Nephron progenitor cell (in vitro differentiated cells): ENCODE measurements around the gene C1orf174.

Experiments used
- DNase-seq: peaks from one replicate; pipeline ENCODE4 v3.0.0; 2021
- H3K27ac Mint-ChIP-seq: 2 replicates; pipeline ENCODE4 v1.8.0; 2021; ENCODE audit warnings: mild to moderate bottlenecking, moderate library complexity, mixed read lengths
- H3K27me3 Mint-ChIP-seq: 2 replicates; pipeline ENCODE4 v1.8.0; 2021; ENCODE audit warnings: mild to moderate bottlenecking, low read depth, mixed read lengths; ENCODE audit not compliant: poor library complexity
- H3K36me3 Mint-ChIP-seq: 2 replicates; pipeline ENCODE4 v1.8.0; 2021; ENCODE audit warnings: low read depth, mixed read lengths
- H3K4me1 Mint-ChIP-seq: 2 replicates; pipeline ENCODE4 v1.8.0; 2021; ENCODE audit warnings: mixed read lengths
- H3K4me3 Mint-ChIP-seq: 2 replicates; pipeline ENCODE4 v1.8.0; 2021; ENCODE audit warnings: mild to moderate bottlenecking, moderate library complexity, mixed read lengths
- H3K9me3 Mint-ChIP-seq: 2 replicates; pipeline ENCODE4 v1.8.0; 2021; ENCODE audit warnings: mild to moderate bottlenecking, moderate library complexity, mixed read lengths
- CTCF ChIP-seq: fragments of 200-600 bp; sonication (generic); IDR thresholded peaks from 2 replicates; pipeline ENCODE4 v1.5.0; 2021; ENCODE audit warnings: antibody characterized with exemption

Gene C1orf174

GRCh38 chr1:3852091-3852490 lies 48.0 kb downstream of the C1orf174 start:
- H3K27me3 Mint-ChIP-seq: peaks cover 6% of the 10 kb centered on the region
- no peak for TF ChIP-seq CTCF
- DNase-seq: no peak
- peaks cover 15% of the 10 kb centered on the region for H3K36me3 Mint-ChIP-seq
- peaks cover 10% of the 10 kb centered on the region for H3K4me1 Mint-ChIP-seq
- H3K4me3 Mint-ChIP-seq: no peak overlapping the region
- H3K27ac Mint-ChIP-seq: no peak overlapping the region
- H3K9me3 Mint-ChIP-seq: no peaks in the 10 kb centered on the region

DNA sequence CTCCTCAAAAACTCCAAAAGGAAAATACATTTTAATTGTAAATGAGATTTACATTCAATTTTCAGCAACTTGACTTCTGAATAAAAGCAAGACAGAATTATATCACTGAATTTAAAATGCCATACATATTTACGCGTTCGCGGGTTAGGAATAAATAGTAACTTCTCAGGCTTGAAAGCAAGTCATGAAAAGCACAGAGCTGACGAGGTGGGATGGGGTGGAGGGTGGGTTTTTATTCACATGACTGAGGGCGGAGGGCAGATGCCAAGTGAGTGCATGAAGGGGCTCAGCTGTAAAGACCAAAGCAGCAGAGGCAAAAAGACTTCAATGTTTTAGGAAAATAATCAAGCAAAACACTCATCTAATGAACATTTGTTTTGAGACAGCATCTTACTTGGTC lies 48.8 kb downstream of the C1orf174 start:
- no peak overlapping the region for H3K27ac Mint-ChIP-seq
- H3K9me3 Mint-ChIP-seq: no peaks in the 10 kb centered on the region
- no peak for TF ChIP-seq CTCF
- peaks cover 22% of the 10 kb centered on the region for H3K36me3 Mint-ChIP-seq
- H3K4me1 Mint-ChIP-seq: peaks cover 13% of the 10 kb centered on the region
- H3K27me3 Mint-ChIP-seq: peaks cover 6% of the 10 kb centered on the region
- no peak overlapping the region for H3K4me3 Mint-ChIP-seq
- no peak for DNase-seq

- peaks cover 8% of the 10 kb centered on the region for H3K4me1 Mint-ChIP-seq
- no peak overlapping the region for H3K27ac Mint-ChIP-seq
These were observed 49.2 kb downstream of the C1orf174 start for GRCh38 chr1:3850857-3851256.

GRCh38 chr1:3847081-3847480 lies 53.0 kb downstream of the C1orf174 start:
- DNase-seq: no peak
- no peak overlapping the region for H3K4me3 Mint-ChIP-seq
- no peak overlapping the region for H3K27ac Mint-ChIP-seq
- no peaks in the 10 kb centered on the region for H3K9me3 Mint-ChIP-seq
- H3K4me1 Mint-ChIP-seq: peaks cover 5% of the 10 kb centered on the region
- no peaks in the 10 kb centered on the region for H3K27me3 Mint-ChIP-seq
- no peak for TF ChIP-seq CTCF
- peaks cover 43% of the 10 kb centered on the region for H3K36me3 Mint-ChIP-seq

More at GRCh38 chr1:3850857-3851256, 49.2 kb downstream of the C1orf174 start:
- Mint-ChIP-seq H3K9me3 (no peaks in the 10 kb centered on the region), H3K27me3 (peaks cover 2% of the 10 kb centered on the region), H3K36me3 (peaks cover 22% of the 10 kb centered on the region), H3K4me3 (no peak overlapping the region)
- no peak for TF ChIP-seq CTCF
- no peak for DNase-seq

DNA sequence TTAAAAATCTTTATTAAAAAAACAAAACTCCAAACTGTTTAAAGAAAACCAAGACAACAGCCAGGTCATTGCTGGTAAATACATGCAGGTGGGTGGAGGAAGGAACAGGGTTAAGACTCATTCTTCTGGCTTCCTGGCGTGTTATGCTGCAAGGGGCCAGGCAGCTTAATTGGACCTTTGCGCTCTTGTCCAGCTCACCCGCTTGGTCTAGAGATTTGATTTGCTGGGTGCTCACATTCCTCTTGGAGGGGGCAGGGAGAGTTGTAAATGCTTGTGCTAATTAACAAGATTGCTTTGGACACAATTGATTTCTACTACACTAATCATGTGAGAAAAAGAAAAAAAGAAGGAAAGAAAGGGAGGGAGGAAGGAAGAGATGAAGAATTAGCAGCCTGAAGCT lies 53.5 kb downstream of the C1orf174 start:
- TF ChIP-seq CTCF: no peak

GRCh38 chr1:3842912-3843311 lies 57.2 kb downstream of the C1orf174 start:
- Mint-ChIP-seq H3K27me3 (no peaks in the 10 kb centered on the region), H3K9me3 (no peaks in the 10 kb centered on the region), H3K36me3 (peaks cover 61% of the 10 kb centered on the region), H3K4me3 (no peak overlapping the region), H3K27ac (no peak overlapping the region), H3K4me1 (peaks cover 9% of the 10 kb centered on the region)
- no peak for DNase-seq
- no peak for TF ChIP-seq CTCF

More for the DNA sequence above, 53.5 kb downstream of the C1orf174 start:
- H3K27ac Mint-ChIP-seq: no peak overlapping the region
- H3K36me3 Mint-ChIP-seq: peaks cover 47% of the 10 kb centered on the region
- no peak for DNase-seq
- peaks cover 5% of the 10 kb centered on the region for H3K4me1 Mint-ChIP-seq
- no peaks in the 10 kb centered on the region for H3K27me3 Mint-ChIP-seq
- no peak overlapping the region for H3K4me3 Mint-ChIP-seq
- no peaks in the 10 kb centered on the region for H3K9me3 Mint-ChIP-seq
